Measurements from ENCODE around the gene AKAP5.

AKAP5 gene

GRCh38 chr14:64518229-64518628, 52.9 kb downstream of the AKAP5 start:
- H3K4me1 ChIP-seq (ENCODE audit: insufficient read depth, low read length), result no peaks in the 10 kb centered on the region; the same call in 1 of the 2 replicates
- H3K27me3 ChIP-seq (ENCODE audit: insufficient read depth, low read length), result no peaks in the 10 kb centered on the region
- peaks cover 20% of the 10 kb centered on the region for H3K36me3 ChIP-seq (ENCODE audit: insufficient read depth, low read depth, low read length)
- no peaks in the 10 kb centered on the region for H3K9me3 ChIP-seq (ENCODE audit: insufficient read depth, low read depth, low read length)
- no peak overlapping the region for H3K4me3 ChIP-seq (ENCODE audit: low read length)
- no peak overlapping the region for H3K27ac ChIP-seq (ENCODE audit: low read length)
- H3K9ac ChIP-seq (ENCODE audit: low read depth, low read length), result no peak overlapping the region

- H3K9ac ChIP-seq (ENCODE audit: low read depth, low read length), result no peak overlapping the region
- H3K4me3 ChIP-seq (ENCODE audit: low read length), result no peak overlapping the region
- H3K27me3 ChIP-seq (ENCODE audit: insufficient read depth, low read length), result no peaks in the 10 kb centered on the region
- no peaks in the 10 kb centered on the region; the same call in 1 of the 2 replicates for H3K4me1 ChIP-seq (ENCODE audit: insufficient read depth, low read length)
- no peaks in the 10 kb centered on the region for H3K9me3 ChIP-seq (ENCODE audit: insufficient read depth, low read depth, low read length)
- H3K36me3 ChIP-seq (ENCODE audit: insufficient read depth, low read depth, low read length), result peaks cover 23% of the 10 kb centered on the region
- no peak overlapping the region for H3K27ac ChIP-seq (ENCODE audit: low read length)
These were observed 55.4 kb downstream of the AKAP5 start for GRCh38 chr14:64520699-64521098.

- Histone ChIP-seq H3K9me3 (ENCODE audit: insufficient read depth, low read depth, low read length) (no peaks in the 10 kb centered on the region), H3K36me3 (ENCODE audit: insufficient read depth, low read depth, low read length) (peaks cover 23% of the 10 kb centered on the region), H3K27me3 (ENCODE audit: insufficient read depth, low read length) (no peaks in the 10 kb centered on the region), H3K27ac (ENCODE audit: low read length) (no peak overlapping the region), H3K9ac (ENCODE audit: low read depth, low read length) (no peak overlapping the region), H3K4me1 (ENCODE audit: insufficient read depth, low read length) (no peaks in the 10 kb centered on the region; the same call in 1 of the 2 replicates), H3K4me3 (ENCODE audit: low read length) (no peak overlapping the region)
These were observed 57.5 kb downstream of the AKAP5 start for GRCh38 chr14:64522591-64523355.

Data from iPS-20b (cell line).